CD4-positive, alpha-beta T cell treated with Interleukin-15 for 1 hour (primary cell): ENCODE data around the gene LRRC7.
"Not testable (repeated sequence)": the region's sequence is repeated elsewhere in the genome, so short reads cannot be mapped to it uniquely, and the experiment has no call there.

Source experiments
- DNase-seq: peaks from one replicate; pipeline ENCODE4 v3.0.0-alpha.2; 2020

LRRC7 gene

GRCh38 chr1:69911301-69911801 is 343.6 kb downstream of the LRRC7 start:
- no peak for DNase-seq

- DNase-seq, result no peak
Observed at GRCh38 chr1:69913977-69914376, 346.3 kb downstream of the LRRC7 start.

GRCh38 chr1:69914976-69915765 is 347.4 kb downstream of the LRRC7 start:
- no peak for DNase-seq

GRCh38 chr1:69919129-69919921 is 351.6 kb downstream of the LRRC7 start:
- no peak for DNase-seq

- no peak for DNase-seq
Observed at GRCh38 chr1:69919922-69920273, 352.2 kb downstream of the LRRC7 start.

GRCh38 chr1:69920426-69920825 is 352.7 kb downstream of the LRRC7 start:
- no peak for DNase-seq

- no peak for DNase-seq
Observed at GRCh38 chr1:69921486-69921885, 353.8 kb downstream of the LRRC7 start.

- DNase-seq, result not testable (repeated sequence)
Observed at GRCh38 chr1:69928234-69928633, 360.5 kb downstream of the LRRC7 start.

- no peak for DNase-seq
Observed at GRCh38 chr1:69929308-69930057, 361.8 kb downstream of the LRRC7 start.

GRCh38 chr1:69930396-69930795 is 362.7 kb downstream of the LRRC7 start:
- no peak for DNase-seq

- DNase-seq, result no peak
Observed at GRCh38 chr1:69932760-69933159, 365.0 kb downstream of the LRRC7 start.

- DNase-seq, result no peak
Observed at GRCh38 chr1:69940231-69940630, 372.5 kb downstream of the LRRC7 start.

- no peak for DNase-seq
Observed at GRCh38 chr1:69940816-69941215, 373.1 kb downstream of the LRRC7 start.

- DNase-seq, result no peak
Observed at GRCh38 chr1:69943030-69943429, 375.3 kb downstream of the LRRC7 start.

- no peak for DNase-seq
Observed at GRCh38 chr1:69946935-69947334, 379.2 kb downstream of the LRRC7 start.

- no peak for DNase-seq
Observed at GRCh38 chr1:69947837-69948236, 380.1 kb downstream of the LRRC7 start.

- DNase-seq, result no peak
Observed at GRCh38 chr1:69952676-69953075, 385.0 kb downstream of the LRRC7 start.

GRCh38 chr1:69962452-69962851 is 394.7 kb downstream of the LRRC7 start:
- not testable (repeated sequence) for DNase-seq

GRCh38 chr1:69967245-69967766 is 399.6 kb downstream of the LRRC7 start:
- no peak for DNase-seq

GRCh38 chr1:69976896-69977295 is 409.2 kb downstream of the LRRC7 start:
- no peak for DNase-seq

GRCh38 chr1:69982992-69983391 is 415.3 kb downstream of the LRRC7 start:
- DNase-seq, result no peak

GRCh38 chr1:69985376-69985775 is 417.7 kb downstream of the LRRC7 start:
- DNase-seq, result no peak

- no peak for DNase-seq
Observed at GRCh38 chr1:69985901-69986439, 418.2 kb downstream of the LRRC7 start.
